Measurements from ENCODE around the gene RBM25.
"Not testable (repeated sequence)": the region's sequence is repeated elsewhere in the genome, so short reads cannot be mapped to it uniquely, and the experiment has no call there.

RBM25 gene

DNA sequence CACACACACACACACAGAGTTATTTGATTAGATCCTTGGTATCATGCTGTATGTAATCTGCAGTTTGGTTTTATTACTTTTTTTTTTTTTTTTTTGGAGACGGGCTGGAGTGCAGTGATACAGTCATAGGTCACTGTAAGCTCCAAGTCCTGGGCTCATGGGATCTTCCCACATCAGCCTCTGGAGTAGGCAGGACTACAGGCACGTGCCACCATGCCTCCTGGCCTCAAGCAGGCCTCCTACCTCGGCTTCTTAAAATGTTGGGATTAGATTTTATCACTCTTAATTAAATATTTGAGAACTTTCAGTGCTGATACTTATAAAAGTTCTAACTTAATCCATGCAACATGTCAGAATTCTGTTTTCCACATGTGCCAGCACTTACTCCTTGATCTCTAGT is 46.7 kb downstream of the RBM25 start:
- no peak for FAIRE-seq

DNA sequence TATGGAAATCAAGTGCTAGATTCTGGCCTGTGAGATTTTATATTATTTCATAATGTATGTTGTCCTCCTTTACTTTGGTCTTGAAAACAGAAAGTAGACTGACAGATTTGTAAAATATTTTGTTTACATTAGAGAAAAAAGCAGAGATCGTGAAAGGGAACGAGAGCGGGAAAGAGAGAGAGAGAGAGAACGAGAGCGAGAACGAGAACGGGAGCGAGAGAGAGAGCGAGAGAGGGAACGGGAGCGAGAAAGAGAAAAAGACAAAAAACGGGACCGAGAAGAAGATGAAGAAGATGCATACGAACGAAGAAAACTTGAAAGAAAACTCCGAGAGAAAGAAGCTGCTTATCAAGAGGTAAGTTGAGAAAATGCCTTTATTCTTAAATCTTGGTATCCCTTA is 47.4 kb downstream of the RBM25 start:
- no peak for FAIRE-seq

DNA sequence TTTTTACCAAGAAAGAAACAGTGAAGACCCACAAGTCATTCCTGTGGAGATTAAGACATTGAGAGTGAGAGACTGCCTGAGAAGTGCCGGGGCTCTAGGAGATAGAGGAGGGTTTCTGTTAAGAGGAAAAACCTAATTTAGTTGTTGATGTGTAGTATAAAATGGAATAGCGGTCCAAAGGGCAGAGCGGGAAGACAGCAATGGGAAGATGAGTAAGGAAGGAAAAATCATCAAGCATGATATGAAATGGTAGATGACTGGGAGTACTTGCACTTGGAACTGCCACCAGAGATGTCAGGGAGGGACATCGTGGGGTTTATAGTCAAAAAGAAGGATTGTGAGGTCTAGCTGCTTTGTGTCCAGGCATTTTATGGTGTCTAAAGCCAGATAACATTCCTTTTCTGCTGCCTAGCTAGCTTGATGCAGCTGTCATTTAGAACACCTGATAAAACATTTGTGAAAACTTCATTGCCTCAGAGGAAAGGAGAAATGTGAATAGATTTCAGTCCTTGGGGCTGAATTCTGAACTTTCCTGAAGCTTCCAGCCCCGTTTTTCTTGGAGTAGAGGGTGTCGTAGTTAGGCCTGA is 57.8 kb downstream of the RBM25 start:
- FAIRE-seq = no peak

DNA sequence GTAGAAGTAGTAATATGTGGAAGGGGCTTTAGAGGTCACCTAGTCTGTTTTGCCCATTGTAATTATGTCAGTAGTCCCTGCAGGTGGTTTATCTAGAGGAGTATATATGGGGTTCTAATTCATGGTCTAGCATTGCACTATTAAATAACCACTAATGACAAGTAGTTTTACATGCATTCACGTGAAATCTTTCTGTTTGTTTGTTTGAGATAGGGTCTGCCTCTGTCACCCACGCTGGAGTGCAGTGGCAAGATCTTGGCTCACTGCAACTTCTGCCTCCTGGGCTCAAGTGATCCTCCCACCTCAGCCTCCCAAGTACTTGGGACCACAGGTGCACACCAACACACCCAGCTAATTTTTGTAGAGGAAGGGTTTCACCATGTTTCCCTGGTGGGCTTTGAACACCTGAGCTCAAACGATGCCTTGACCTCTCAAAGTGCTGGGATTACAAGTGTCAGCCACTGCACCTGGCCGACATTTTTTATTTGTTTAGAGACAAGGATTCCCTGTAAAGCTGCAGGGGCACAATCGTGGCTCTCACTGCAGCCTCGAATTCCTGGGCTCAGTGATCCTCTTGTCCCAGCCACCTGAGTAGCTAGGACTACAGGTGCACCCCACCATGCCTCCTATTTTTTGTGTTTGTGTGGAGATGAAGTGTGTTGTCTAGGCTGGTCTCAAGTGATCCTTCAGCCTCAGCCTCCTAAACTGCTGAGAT is 66.0 kb downstream of the RBM25 start:
- FAIRE-seq = no peak

DNA sequence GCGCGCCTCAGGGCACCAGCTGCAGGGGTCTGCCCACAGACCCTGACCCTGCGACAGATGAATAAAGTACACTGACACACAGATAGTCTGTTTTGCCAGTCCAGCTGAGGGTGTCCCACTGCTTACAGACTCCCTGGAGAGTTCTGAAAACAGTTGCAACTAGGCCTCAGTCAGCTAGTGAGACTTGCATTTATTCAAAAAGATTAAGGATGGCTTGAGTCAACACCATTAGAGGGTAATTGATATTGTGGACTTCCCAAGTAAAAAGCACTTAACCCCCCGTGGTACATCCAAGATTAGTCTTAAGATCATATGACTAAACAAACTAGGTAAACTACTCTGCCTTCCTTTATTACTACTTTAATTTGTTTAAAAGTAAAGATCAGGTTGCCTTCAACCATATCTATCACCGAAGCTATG is 66.8 kb downstream of the RBM25 start:
- no peak for FAIRE-seq

DNA sequence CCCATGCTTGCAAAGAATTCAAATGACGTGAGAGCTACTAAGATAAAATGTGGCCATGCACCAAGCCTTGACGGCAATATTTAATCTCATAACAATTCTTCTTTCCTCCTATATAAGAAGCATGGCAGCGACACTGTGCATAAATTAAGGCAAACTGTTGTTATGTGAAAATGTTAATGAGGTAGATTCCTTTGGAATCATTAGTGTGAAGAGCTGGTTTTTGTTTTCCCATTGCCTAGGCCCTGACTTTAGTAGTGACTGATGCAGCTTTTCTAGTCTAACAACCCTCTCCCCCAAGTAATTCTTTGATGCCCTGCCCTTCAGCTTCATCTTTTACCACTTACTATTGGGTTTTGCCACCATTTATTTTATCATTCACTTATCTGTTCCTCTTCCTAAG is 67.4 kb downstream of the RBM25 start:
- FAIRE-seq = no peak

DNA sequence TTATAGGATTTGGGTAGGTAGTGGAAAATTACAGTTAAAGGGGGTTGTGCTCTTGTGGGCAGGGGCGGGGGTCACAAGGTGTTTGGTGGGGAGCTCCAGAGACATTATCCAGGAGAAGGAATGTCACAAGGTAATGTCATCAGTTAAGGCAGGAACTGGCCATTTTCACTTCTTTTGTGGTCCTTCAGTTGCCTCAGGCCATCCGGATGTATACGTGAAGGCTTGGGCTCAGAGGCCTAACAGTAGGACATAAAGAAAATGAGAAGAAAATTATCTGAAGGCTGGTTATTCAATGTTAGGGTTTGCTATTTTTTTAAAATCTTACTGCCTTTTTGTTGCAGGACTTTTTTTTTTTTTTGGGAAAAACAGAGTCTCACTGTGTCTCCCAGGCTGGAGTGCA is 75.5 kb downstream of the RBM25 start:
- FAIRE-seq = no peak

DNA sequence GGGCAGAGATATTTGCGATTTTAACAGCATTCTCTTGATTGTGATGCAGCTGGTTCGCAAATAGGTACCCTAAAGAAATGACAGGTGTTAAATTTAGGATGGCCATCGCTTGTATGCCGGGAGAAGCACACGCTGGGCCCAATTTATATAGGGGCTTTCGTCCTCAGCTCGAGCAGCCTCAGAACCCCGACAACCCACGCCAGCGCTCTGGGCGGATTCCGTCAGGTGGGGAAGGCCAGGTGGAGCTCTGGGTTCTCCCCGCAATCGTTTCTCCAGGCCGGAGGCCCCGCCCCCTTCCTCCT is 77.7 kb downstream of the RBM25 start:
- no peak for FAIRE-seq

DNA sequence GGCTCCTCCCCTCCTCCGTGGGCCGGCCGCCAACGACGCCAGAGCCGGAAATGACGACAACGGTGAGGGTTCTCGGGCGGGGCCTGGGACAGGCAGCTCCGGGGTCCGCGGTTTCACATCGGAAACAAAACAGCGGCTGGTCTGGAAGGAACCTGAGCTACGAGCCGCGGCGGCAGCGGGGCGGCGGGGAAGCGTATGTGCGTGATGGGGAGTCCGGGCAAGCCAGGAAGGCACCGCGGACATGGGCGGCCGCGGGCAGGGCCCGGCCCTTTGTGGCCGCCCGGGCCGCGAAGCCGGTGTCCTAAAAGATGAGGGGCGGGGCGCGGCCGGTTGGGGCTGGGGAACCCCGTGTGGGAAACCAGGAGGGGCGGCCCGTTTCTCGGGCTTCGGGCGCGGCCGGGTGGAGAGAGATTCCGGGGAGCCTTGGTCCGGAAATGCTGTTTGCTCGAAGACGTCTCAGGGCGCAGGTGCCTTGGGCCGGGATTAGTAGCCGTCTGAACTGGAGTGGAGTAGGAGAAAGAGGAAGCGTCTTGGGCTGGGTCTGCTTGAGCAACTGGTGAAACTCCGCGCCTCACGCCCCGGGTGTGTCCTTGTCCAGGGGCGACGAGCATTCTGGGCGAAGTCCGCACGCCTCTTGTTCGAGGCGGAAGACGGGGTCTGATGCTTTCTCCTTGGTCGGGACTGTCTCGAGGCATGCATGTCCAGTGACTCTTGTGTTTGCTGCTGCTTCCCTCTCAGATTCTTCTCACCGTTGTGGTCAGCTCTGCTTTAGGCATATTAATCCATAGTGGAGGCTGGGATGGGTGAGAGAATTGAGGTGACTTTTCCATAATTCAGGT is 78.3 kb downstream of the RBM25 start, which contains the start of gene PSEN1:
Gene PSEN1, plus strand, starts transcription at position 121 of the 839 bp plus-strand sequence. CDS start 11,513 bp downstream, outside the sequence.
- FAIRE-seq = peak; percentile 72

DNA sequence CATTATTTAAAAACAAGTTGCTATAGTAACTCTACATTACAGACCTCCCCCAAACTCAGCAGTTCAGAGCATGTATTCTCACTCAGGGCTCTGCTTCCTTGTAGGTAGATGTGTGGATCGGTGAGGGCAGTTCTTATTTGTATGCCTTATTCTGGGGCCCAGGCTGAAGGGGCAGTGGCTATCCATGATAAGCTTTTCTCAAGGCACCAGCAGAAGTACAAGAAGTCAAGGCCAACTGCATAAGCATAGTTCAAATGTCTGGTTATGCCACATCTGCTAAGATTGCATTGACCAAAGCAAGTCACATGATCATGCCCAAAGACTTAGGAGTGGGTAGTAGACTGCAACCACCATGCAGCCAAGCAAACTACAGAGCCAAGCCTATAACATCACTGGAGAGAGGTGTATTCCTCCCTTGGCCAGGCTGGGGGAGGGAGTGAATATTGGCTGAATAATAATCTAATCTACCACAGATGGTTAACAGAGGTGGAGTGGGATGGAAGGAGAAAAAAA is 82.5 kb downstream of the RBM25 start:
- no peak for FAIRE-seq

DNA sequence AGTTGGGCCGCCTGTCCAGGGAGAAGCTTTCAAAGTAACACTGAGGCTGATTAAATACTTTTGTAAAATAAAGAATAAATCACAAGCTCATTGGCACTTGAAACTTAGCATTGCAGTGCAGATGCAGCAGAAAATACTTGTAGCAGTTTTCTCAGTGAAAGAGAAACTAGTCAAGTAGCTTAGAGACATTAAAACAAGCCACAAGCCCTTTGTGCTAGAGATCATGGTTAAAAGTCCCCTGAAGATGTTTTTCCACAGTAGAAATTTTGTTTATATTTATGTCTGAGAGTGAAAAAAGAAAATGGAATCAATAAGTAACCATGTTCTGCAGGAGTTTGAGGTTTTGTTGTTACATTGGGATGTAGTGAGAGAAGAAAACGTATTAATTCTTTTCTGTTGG is 83.9 kb downstream of the RBM25 start:
- no peak for FAIRE-seq

DNA sequence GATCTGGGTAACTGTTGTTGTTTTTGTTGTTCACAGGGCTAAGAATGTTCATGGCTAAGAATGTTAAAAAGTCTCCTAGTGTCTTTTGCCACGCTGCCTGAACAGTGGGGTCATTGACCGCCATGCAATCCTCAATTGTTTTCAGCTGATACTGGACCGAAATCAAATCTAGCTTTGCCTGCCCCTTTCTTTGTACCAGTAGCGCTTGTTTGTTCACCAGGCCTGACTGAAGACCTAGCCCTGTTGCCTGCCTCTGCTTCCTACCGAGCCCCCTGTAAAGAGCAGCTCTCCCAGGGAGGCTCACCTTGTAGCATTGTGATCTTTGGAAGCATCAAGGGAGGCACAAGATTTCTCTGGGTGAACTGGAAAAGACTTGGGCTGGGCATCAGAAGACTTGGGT is 84.7 kb downstream of the RBM25 start:
- FAIRE-seq = no peak

DNA sequence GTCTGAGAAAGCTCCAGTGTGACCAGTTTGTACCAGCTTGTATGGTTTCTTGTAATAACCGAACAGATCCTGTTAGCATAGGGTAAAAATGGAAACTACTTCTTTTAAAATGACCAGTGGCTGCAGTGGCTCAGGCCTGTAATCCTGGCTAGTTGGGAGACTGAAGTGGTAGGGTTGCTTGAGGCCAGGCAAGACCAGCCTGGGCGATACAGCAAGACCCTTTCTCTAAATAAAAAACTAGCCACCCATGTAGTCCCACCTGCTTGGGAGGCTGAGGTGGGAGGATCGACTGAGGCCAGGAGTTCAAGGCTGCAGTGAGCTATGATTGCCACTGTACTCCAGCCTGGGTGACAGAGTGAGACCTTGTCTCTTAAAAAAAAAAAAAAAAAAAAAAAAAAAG is 85.3 kb downstream of the RBM25 start:
- FAIRE-seq = no peak

DNA sequence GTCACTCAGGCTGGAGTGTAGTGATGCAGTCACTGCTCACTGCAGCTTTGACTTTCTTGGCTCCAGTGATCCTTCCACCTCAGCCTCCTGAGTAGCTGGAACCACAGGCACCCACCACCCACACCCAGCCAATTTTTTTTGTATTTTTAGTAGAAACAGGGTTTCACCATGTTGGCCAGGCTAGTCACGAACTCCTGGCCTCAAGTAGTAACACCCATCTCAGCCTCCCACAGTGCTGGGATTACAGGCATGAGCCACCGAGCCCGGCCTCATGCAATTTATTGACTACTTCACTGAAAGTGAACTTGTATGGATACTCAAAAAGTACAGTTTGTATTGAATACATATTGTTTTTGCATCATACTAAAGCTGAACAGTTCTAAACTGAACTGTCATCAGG is 87.0 kb downstream of the RBM25 start:
- FAIRE-seq = no peak

DNA sequence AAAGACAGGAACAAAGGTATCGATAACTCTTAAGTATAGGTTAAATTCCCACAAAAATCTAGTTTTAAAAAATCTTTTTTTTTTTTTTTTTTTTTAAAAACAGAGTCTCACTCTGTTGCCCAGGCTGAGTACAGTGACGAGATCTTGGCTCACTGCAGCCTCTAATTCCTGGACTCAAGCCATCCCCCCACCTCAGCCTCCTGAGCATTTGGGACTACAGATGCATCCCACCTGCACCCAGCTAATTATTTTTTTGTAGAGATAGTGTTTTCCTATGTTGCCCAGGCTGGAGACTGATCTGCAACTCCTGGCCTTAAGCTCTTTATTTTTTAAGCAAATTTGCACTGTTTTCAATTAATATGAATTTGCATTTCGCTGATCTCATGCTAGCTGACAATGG is 87.8 kb downstream of the RBM25 start:
- no peak for FAIRE-seq

DNA sequence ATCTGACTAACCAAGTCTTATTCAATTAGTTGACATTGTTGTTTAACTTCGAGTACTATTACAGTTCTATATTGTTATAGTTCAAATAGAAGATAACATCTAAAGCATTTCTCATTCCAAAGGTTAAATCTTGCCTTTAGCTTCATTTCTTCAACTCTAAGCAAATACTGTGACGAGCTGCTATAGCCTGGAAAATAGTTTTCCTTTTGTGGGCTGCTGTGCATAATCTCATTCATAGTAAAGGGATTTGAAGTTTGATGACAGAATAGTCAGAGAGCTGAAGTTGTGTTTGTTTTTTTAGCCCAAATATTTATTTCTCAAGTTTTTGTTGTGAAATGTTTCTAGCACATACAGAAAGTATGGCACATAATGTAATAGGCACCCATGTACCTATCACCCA is 91.4 kb downstream of the RBM25 start:
- FAIRE-seq = no peak

DNA sequence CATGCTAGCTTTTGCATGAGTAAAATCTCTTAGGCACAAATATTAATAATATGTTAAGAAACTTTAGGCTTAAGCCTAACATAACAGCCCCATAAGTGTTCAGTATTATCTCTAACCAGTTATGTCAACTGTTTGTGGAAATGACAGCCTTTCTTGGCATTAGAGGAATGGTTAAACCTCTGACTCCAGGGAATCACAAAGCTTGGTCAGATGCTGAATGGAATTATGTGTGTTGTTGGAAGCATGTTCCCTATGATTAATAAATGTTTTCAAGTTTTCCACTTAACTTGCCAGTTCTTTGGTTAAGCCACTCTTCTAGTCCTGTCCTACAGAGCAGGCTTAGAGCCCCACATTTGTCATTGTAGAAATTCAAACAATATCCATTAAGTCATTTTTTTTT is 94.9 kb downstream of the RBM25 start:
- no peak for FAIRE-seq

DNA sequence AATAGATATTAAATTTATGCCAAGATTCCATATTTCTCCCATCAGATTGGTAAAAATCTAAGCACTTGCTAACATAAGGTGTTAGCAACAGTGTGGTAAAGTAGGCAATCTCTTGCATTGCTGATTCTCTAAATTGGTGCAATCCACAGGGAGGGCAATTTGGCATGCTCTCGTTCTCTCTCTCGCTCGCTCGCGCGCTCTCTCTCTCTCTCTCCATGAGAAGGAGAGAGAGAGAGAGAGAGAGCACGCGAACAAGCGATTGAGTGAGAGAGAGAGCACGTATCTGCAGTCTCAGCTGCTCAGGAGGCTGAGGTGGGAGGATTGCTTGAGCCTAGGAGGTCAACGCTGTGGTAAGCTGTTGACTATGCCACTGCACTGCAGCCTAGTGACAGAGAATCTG is 103.9 kb downstream of the RBM25 start:
- FAIRE-seq = no peak

DNA sequence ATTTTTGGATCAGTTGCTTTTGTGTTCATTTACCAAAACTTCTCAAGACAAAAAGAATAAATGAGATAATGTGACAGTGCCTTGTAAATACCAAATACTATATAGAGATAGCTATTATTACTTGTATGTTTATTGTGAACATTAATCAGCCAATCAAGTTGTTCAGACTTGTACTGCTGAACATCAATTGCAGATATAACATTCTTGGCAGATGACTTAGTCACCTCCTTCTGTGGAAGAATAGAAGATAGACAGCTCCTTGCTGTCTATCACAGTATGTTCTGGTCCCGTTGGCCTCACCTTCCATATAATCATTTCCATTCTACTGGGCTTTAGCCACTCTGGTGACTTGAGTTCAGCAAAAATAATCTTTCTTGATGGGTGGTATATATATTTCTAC is 108.1 kb downstream of the RBM25 start:
- no peak for FAIRE-seq

DNA sequence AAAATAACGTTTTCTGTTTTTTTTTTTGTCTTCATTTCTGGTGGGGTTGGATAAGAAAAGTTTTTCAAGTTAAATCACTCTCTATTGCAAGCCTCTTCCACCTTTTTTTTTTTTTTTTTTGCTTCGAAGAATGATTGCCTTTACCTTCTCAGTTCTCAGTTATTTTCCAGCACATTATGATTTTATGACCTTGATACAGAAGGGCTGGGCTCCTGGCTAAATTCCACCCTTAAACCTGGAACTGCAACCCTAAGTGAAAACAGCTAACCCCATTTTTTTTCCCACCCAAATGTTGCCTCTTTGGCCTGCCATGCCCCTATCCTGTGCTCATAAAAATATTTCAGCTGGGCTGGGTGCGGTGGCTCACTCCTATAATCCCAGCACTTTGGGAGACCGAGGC is 109.4 kb downstream of the RBM25 start:
- no peak for FAIRE-seq

DNA sequence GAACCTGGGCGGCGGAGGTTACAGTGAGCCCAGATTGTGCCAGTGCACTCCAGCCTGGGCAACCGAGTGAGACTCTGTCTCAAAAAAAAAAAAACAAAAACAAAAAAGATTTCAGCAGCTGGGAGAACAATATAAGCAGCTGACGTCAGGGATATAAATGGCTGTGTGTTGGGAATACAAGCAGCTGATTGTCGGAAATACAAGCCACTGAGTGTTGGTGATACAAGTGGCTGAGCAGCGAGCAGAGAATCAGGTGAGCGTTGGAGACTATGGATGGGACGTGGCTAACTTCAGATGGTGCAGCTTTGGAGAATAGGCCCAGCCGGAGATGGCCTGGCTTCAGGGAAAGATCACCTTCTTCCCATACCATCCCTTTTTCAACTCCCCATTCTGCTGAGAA is 109.9 kb downstream of the RBM25 start:
- FAIRE-seq = no peak

DNA sequence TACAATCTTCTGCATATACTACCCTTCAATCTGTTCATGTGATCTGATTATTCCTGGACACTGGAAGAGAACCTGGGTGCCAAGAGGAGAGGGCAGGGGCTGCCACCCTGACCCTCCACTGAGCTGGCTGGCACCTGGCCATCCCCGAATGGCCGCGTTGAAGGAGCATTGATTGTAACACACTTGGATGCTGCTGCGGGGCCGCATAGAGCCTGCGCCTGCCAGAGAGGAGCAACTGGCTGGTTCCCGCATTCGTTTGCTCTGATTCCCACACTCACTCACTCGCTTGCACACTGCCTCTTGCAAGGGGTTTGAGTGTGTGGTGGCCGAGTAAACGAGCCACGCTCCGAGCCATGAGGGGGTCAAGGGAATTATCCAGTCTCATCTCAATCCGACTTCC is 110.4 kb downstream of the RBM25 start:
- no peak for FAIRE-seq

DNA sequence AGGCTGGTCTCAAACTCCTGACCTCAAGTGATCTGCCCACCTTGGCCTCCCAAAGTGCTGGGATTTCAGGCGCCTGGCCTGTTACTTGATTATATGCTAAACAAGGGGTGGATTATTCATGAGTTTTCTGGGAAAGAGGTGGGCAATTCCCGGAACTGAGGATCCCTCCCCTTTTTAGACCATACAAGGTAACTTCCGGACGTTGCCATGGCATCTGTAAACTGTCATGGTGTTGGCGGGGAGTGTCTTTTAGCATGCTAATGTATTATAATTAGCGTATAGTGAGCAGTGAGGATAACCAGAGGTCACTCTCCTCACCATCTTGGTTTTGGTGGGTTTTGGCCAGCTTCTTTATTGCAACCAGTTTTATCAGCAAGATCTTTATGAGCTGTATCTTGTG is 111.5 kb downstream of the RBM25 start:
- not testable (repeated sequence) for FAIRE-seq

DNA sequence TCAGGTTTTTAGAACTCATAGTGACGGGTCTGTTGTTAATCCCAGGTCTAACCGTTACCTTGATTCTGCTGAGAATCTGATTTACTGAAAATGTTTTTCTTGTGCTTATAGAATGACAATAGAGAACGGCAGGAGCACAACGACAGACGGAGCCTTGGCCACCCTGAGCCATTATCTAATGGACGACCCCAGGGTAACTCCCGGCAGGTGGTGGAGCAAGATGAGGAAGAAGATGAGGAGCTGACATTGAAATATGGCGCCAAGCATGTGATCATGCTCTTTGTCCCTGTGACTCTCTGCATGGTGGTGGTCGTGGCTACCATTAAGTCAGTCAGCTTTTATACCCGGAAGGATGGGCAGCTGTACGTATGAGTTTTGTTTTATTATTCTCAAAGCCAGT is 112.4 kb downstream of the RBM25 start:
- FAIRE-seq = no peak

All from endometrium (tissue), 2 donors.